HG03571 (cell line): ENCODE data around the gene CMAS.

Experiments
- ATAC-seq: cut with Tn5 transposase; IDR thresholded peaks from one replicate; pipeline ENCODE4 v1.9.1; 2021; ENCODE audit not compliant: unreplicated experiment

The CMAS gene

DNA sequence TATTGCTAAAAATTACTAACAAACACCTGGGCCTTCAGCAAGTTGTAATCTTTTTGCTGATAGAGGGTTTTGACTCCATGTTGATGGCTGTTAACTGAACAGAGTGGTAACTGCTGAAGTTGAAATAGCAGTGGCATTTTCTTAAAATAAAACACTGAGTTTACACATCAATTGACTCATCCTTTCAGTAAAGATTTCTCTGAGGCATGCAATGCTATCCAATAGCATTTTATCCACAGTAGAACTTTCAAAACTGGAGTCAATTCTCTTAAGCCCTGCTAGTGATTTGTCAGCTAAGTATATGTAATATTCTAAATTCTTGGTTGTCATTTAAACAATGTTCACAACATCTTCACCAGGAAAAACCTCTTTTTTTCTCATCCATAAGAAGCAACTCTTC is 59.5 kb downstream of the CMAS start:
- no peak for ATAC-seq

- no peak for ATAC-seq
These were observed 64.2 kb downstream of the CMAS start for GRCh38 chr12:22110176-22110575.
